ENCODE data around the gene FGF5.

- TF ChIP-seq, protein P1, sequence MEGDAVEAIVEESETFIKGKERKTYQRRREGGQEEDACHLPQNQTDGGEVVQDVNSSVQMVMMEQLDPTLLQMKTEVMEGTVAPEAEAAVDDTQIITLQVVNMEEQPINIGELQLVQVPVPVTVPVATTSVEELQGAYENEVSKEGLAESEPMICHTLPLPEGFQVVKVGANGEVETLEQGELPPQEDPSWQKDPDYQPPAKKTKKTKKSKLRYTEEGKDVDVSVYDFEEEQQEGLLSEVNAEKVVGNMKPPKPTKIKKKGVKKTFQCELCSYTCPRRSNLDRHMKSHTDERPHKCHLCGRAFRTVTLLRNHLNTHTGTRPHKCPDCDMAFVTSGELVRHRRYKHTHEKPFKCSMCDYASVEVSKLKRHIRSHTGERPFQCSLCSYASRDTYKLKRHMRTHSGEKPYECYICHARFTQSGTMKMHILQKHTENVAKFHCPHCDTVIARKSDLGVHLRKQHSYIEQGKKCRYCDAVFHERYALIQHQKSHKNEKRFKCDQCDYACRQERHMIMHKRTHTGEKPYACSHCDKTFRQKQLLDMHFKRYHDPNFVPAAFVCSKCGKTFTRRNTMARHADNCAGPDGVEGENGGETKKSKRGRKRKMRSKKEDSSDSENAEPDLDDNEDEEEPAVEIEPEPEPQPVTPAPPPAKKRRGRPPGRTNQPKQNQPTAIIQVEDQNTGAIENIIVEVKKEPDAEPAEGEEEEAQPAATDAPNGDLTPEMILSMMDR (IDR thresholded peaks at IDR 0.05), result no peak
- no peak for TF ChIP-seq POLR2A (IDR thresholded peaks at IDR 0.05)
Observed at GRCh38 chr4:80311130-80311529, 44.7 kb downstream of the FGF5 start.

All from heart left ventricle (tissue), 13 donors.